Osteoblast (primary cell): Measurements from ENCODE around the gene KCNS1. TPM values are rescaled to one million over a fixed set of nuclear protein-coding genes. Genes with fewer than 3 reads are reported as not detected.

Source experiments
- DNase-seq: peaks from one replicate; pipeline ENCODE4 v3.0.0; 2011; ENCODE audit warnings: low spot score, mixed read lengths; ENCODE audit not compliant: insufficient read length; ENCODE audit errors: missing footprints
- H2AFZ ChIP-seq: 2 replicates; pipeline ENCODE4 v1.6.0; 2011; ENCODE audit warnings: mild to moderate bottlenecking, low read length
- H3K27ac ChIP-seq: 2 replicates; pipeline ENCODE4 v1.5.1; 2011; ENCODE audit warnings: mild to moderate bottlenecking, low read depth, low read length, moderate library complexity
- H3K27me3 ChIP-seq: 2 replicates; pipeline ENCODE4 v1.6.0; 2012; ENCODE audit warnings: mild to moderate bottlenecking, control low read depth, inconsistent platforms, low read length, moderate library complexity; ENCODE audit not compliant: insufficient read depth
- H3K36me3 ChIP-seq: 2 replicates; pipeline ENCODE4 v1.5.1; 2011; ENCODE audit warnings: mild to moderate bottlenecking, low read length, control low read depth, moderate library complexity; ENCODE audit not compliant: insufficient read depth
- H3K4me1 ChIP-seq: 2 replicates; pipeline ENCODE4 v1.5.1; 2011; ENCODE audit warnings: mild to moderate bottlenecking, low read length, control low read depth, moderate library complexity; ENCODE audit not compliant: insufficient read depth
- H3K4me2 ChIP-seq: 2 replicates; pipeline ENCODE4 v1.6.0; 2011; ENCODE audit warnings: mild to moderate bottlenecking, low read length; ENCODE audit not compliant: insufficient read depth
- H3K4me3 ChIP-seq: fragments of 200-600 bp; sonication (generic); 3 replicates; pipeline ENCODE4 v1.5.1; 2012; ENCODE audit warnings: mild to moderate bottlenecking, low read length, inconsistent platforms; ENCODE audit not compliant: insufficient read depth
- H3K79me2 ChIP-seq: 2 replicates; pipeline ENCODE4 v1.6.0; 2012; ENCODE audit warnings: mild to moderate bottlenecking, low read length, control low read depth, inconsistent platforms; ENCODE audit not compliant: insufficient read depth
- H3K9me3 ChIP-seq: 2 replicates; pipeline ENCODE4 v1.5.1; 2011; ENCODE audit warnings: low read depth, low read length, control low read depth
- H4K20me1 ChIP-seq: 2 replicates; pipeline ENCODE4 v1.6.0; 2012; ENCODE audit warnings: mild to moderate bottlenecking, low read length, control low read depth; ENCODE audit not compliant: insufficient read depth
- total RNA-seq: library from RNA; depleted of rRNA; stranded (reverse); fragments of >200 nt; gene quantifications from 2 replicates; pipeline ENCODE4 v1.2.3, GENCODE V29; 2012
- TF ChIP-seq, protein P1 (sequence below): IDR thresholded peaks from 2 replicates; pipeline ENCODE4 v1.5.1; 2011; ENCODE audit warnings: mild to moderate bottlenecking, low read depth, low read length, moderate library complexity; ENCODE audit errors: extremely low read depth

KCNS1 gene
- total RNA-seq, 1 donor = 1.1 TPM

DNA sequence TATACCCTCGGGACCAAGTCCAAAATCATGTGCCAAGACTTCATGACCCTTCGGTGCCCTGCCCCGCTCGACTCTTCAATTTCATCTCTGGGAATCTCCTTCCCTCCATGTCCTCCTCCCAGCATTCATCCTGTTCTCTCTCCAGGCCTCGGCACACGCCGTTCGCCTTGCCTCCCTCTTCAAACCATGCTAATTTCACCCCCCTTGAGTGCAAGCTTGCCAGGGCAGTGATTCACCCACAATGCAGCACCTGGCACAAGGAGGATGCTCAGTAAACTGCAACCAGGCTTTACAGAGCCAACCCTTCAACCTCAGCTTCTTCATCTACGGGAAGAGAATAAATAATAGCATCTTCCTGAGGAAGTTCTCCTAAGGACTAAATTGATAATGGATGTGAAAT is 4.1 kb downstream of the KCNS1 start:
- DNase-seq = peak; percentile 66
- Histone ChIP-seq H3K27me3 (no peaks in the 10 kb centered on the region), H3K79me2 (no peaks in the 10 kb centered on the region), H3K9me3 (no peaks in the 10 kb centered on the region), H3K4me2 (no peak overlapping the region), H3K27ac (no peak overlapping the region), H3K4me3 (no peak overlapping the region), H4K20me1 (no peaks in the 10 kb centered on the region), H2AFZ (no peak overlapping the region), H3K36me3 (no peaks in the 10 kb centered on the region), H3K4me1 (peaks cover 12% of the 10 kb centered on the region)
- TF ChIP-seq, protein P1, sequence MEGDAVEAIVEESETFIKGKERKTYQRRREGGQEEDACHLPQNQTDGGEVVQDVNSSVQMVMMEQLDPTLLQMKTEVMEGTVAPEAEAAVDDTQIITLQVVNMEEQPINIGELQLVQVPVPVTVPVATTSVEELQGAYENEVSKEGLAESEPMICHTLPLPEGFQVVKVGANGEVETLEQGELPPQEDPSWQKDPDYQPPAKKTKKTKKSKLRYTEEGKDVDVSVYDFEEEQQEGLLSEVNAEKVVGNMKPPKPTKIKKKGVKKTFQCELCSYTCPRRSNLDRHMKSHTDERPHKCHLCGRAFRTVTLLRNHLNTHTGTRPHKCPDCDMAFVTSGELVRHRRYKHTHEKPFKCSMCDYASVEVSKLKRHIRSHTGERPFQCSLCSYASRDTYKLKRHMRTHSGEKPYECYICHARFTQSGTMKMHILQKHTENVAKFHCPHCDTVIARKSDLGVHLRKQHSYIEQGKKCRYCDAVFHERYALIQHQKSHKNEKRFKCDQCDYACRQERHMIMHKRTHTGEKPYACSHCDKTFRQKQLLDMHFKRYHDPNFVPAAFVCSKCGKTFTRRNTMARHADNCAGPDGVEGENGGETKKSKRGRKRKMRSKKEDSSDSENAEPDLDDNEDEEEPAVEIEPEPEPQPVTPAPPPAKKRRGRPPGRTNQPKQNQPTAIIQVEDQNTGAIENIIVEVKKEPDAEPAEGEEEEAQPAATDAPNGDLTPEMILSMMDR = no peak

DNA sequence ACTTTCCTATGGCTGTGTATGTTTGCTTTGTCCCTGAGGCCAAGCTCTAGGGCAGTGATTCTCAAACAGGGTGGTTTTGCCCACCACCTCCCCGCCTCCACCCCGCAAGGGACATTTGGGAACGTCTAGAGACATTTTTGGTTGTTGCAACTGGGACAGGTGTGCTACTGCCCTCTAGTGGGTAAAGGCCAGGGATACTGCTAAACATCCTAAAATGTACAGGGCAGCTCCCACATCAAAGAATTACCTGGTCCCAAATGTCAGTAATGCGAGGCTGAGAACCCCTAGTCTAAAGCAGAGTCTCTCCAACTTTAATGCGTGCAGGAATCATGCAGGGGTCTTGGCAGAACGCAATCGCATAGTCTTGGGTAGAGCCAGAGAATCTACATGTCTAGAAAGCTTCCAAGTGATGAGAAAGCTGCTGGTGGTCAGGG is 5.1 kb downstream of the KCNS1 start:
- H3K27me3 ChIP-seq = no peaks in the 10 kb centered on the region
- DNase-seq = peak; percentile 94
- H3K79me2 ChIP-seq = no peaks in the 10 kb centered on the region
- no peak overlapping the region for H3K4me3 ChIP-seq
- TF ChIP-seq, protein P1 = peak; percentile 66
- H3K36me3 ChIP-seq = no peaks in the 10 kb centered on the region
- H3K4me1 ChIP-seq = peaks cover 17% of the 10 kb centered on the region
- H3K9me3 ChIP-seq = no peaks in the 10 kb centered on the region
- no peak overlapping the region for H3K27ac ChIP-seq
- H2AFZ ChIP-seq = no peak overlapping the region
- no peak overlapping the region for H3K4me2 ChIP-seq
- H4K20me1 ChIP-seq = no peaks in the 10 kb centered on the region

DNA sequence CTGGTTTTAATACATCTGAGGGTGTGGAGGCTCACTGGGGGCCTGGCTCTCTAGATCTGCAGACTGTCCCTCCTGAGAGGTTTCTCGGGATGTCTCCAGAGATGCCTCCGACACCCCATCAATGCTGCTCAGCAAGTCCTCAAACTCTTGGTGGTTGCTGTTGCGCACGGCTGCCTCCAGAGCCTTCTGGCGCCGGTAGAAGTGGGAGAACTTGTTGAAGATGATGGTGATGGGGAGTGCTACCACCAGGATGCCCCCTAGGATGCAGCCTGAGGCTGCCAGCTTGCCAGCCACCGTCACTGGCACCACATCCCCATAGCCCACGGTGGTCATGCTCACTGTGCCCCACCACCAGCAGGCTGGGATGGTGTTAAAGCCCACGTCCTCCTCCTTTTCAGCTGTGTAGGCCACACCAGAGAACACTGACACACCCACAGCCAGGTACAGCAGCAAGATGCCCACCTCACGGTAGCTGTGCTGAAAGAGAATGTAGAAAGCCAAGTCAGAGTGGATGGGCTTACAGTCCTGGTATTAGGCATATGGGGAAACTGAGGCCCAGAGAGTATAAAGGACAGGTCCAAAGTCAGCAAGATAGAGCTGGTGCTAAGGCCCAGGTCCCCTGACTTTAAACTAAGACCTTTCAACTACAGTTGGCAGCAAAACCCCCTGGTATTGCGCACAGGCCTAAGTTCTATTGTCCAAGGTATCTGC is 5.9 kb downstream of the KCNS1 start:
- Histone ChIP-seq H4K20me1 (no peaks in the 10 kb centered on the region), H3K4me2 (no peak overlapping the region), H3K4me1 (peaks cover 23% of the 10 kb centered on the region), H3K27me3 (no peaks in the 10 kb centered on the region), H3K79me2 (no peaks in the 10 kb centered on the region), H2AFZ (no peak overlapping the region), H3K9me3 (no peaks in the 10 kb centered on the region), H3K4me3 (no peak overlapping the region), H3K27ac (no peak overlapping the region), H3K36me3 (no peaks in the 10 kb centered on the region)
- DNase-seq = no peak
- TF ChIP-seq, protein P1 = no peak

DNA sequence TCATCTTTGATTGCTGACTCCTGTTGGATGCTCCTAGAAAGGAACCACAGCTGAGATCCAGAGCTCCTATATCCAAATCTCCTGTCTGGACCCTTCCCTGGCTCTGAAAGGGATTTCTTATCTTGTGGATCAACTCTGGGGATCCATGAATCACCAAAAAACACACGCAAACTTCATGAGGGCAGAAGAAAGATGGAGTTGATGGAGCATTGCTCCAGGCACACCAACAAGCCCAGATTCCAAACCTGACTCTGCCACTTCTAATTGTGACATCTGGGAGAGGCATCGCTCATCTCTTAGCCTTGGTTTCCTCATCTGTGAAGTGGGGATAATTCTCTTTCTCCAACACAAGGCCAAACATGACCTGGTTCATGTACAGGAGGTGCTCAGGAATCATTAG is 6.7 kb downstream of the KCNS1 start:
- Histone ChIP-seq H3K4me2 (no peak overlapping the region), H4K20me1 (no peaks in the 10 kb centered on the region), H3K9me3 (no peaks in the 10 kb centered on the region), H3K4me1 (peaks cover 27% of the 10 kb centered on the region), H3K27me3 (no peaks in the 10 kb centered on the region), H3K4me3 (no peak overlapping the region), H3K36me3 (no peaks in the 10 kb centered on the region), H3K79me2 (no peaks in the 10 kb centered on the region), H3K27ac (no peak overlapping the region), H2AFZ (no peak overlapping the region)
- DNase-seq = no peak
- TF ChIP-seq, protein P1 = no peak
